Fibroblast of skin of abdomen (primary cell): ENCODE results near the gene B4GALNT3.

ENCODE experiments used
- DNase-seq: peaks from one replicate; pipeline ENCODE4 v3.0.0-alpha.2; 2013

B4GALNT3 gene

DNA sequence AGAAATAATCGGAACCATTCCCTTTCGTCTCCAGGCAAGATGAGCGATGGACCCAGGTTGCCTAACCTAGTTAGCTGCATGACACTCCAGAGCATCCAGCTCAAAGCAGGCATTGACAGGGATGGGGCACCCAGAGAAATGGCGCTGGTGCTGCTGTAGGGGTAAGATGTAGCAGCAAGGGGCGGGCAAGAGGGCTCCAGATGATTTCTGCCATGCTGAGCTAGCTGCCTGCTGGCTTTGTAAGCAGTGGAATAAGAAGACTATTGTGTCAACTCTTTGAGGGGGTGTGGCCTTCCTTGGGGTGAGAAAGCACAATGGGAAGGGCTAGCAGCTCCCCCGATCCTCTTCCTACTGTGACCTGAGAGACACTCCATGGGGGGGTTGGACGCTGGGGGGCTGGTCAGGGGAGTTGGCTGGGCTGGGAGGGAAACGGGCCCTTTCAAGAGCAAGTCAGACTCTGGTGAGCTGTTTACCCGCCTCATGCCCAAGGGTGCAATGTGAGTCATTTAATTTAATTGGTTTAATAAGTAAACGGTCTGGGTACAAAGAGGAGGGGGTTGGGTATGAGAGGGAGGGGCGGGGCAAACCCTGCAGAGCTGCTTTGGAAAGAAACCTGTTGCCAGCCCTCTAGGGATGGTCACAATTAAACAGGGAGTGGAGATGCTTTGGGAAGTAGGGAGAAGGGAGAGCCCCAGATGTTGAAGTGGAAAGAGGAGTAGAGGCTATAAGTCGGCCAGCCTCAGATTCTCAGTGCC lies 50.5 kb downstream of the B4GALNT3 start:
- no peak for DNase-seq

DNA sequence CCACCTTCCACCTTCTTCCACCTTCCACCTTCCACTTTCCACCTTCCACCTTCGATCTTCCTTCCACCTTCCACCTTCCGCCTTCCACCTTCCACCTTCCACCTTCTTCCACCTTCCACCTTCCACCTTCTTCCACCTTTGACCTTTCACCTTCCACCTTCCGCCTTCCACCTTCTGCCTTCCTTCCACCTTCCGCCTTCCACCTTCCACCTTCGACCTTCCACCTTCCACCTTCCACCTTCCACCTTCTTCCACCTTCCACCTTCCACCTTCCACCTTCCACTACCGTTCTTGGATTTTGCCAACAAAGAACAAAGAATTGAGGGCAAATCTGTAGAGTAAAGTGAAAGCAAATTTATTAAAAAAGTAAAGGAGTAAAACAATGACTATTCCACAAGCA lies 53.2 kb downstream of the B4GALNT3 start:
- no peak for DNase-seq

DNA sequence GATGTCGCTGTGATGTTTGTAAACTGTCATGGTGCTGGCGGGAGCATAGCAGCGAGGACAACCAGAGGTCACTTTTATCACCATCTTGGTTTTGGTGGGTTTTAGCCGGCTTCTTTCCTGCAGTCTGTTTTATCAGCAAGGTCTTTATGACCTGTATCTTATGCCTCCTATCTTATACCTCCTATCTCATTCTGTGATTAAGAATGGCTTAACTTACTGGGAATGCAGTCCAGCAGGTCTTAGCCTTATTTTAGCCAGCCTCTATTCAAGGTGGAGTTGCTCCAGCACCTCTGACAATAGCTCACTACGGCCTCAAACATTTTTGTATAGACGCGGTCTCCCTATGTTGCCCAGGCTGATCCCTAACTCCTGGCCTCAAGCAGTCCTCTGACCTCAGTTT lies 53.7 kb downstream of the B4GALNT3 start:
- no peak for DNase-seq

DNA sequence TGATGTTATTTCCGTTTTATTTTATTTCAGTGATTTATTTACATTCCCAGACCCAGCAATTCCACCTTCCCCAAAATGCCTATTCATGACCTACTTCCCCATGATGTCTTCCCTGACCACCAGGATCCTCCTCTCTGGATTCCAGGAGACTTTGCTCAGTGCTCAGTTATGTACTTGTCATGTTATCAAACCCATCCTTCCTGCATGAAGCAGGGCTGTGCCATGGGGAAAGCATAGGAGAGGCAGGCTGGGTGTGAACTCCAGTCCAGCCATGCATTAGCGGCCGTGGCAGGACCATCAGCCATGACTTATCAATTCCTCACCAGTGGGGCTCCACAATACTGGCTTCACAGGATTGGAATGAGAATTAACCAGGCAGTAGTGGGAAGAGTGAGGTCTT lies 57.8 kb downstream of the B4GALNT3 start:
- peak; percentile 45 for DNase-seq

DNA sequence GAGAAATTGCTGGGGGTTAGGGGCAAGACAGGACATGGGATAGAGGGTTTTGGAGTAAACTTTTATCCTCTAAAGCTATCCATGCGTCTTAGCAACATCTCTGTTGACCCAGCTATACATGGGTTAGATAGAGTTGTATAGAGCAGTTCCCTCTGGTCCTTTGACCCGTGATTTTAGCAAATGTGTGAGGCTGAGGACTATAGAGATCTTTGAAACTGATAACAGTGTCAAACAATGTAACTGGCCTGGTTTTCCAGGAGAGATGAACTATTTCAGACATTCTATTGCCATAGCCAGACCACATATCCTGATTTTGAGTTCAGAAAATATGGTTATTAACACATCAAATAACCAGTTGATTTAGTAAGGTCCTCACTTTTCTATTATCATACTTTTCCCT lies 60.4 kb downstream of the B4GALNT3 start:
- DNase-seq, result no peak

DNA sequence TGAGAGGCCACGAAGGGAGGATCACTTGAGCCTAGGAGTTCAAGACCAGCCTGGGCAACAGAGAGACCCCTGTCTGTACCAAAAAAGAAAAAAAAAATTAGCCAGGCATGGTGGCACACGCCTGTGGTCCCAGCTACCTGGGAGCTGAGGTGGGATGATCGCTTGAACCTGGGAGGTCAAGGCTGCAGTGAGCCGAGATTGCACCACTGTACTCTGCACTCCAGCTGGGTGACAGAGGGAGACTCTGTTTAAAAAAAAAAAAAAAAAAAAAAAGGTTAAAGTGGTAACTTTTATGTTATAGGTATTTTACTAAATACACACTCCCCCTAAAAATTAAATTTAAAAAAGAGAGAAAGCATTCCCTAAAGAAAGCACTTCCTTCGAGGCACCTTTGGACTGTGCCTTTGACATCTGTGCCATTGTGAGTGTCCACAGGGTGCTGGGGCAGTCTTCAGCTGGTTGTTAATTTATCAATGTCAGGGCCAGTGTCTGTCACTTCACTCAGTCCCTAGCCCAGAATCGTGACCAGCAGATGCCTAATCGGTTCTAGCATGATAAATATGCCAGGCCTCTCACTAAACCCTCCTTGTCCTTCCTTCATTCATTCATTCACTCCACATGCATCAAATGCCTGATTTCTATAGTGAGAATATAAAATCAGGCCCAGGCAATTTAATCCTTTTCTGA lies 63.1 kb downstream of the B4GALNT3 start:
- DNase-seq, result no peak

DNA sequence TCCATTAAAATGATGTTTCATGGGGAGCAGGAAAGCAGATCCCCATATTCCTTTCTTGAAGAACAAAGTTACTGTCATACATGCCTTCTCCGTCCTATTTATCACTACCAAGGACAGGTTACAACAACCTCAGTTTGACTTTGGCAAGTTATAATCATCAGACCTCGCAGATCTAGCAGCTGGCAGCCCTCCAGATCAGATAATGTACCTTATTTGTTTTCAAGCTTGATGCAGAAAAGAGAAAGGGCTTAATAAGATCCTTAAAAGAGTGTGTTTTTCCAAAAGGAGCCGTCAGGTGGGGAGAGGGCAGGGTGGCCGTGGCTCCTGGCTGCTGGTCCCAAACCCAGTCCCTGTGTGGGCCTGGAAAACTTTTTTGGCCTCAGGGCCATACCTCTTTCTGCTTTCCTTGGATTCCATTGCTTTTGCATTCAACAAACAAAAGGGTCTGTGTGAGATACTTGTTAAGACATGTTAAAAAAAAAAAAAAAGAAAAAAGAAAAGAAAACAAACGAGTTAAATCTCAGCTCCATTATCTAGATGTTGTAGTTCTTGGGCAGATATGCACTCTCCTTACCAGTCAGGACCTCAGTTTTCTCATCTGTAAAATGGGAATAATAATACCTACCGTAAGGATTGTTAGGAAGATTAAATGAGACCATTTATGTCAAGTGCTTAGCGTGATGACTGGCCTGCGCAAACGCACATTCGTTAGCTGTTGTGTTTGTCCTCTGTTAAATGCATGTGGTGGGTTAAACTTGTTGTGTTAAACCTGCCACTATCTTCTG lies 64.6 kb downstream of the B4GALNT3 start:
- DNase-seq, result no peak

DNA sequence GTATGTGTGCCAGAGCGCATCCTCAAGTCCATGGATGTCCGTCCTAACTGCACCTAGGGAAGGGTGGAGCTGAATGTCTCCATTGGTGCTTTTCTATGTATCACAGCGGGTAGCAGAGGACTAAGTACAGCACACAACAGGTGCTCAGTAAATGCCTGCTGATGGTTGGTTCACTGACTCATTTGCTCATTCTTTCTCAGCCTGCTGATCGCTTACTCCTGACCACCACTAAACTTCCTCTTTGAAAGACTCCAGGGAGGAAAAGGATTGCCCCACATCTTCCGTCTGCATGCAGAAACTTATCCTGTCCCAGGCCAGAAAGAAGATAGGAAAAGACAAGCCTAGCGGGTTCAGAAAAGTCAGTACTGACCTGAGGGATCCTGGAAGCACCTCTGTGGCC lies 66.3 kb downstream of the B4GALNT3 start:
- DNase-seq, result no peak

DNA sequence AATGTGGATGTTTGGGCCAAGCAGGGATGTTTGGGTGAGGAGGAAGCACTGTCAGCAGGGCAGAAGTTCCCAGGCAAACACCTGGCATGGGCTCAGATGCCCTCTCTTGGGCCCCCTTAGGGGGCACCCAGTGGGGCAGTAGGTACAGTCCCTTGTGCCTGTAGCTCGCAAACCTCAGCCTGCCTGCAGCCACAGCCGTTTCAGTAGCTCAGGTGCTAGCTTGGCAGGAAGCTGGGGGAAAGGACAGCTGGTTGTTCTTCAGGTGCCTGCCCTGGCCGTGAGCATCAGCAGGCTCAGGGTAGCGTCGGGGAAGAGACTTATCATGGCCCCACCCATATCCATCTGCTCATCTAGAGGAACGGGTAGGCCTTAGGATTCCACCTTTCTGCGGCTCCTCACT lies 67.5 kb downstream of the B4GALNT3 start:
- no peak for DNase-seq

DNA sequence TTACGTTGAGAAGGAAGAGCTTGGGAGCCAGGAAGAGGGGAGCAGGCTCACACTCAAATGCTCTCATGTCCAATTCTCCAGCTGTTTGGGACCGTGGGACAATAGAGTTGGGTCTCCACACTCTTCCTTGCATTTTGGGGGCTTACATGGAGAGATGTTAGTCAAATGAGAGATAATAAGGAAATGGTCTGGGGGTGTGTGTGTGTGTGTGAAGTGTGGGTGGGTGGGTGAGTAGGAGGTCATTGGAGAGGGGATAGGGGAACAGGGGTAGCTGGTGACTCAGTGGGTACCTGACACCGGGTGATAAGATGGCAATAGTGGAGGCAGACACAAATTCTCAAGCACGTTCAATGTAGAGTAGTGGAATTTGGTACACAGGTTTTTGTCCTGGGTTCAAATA lies 68.0 kb downstream of the B4GALNT3 start:
- no peak for DNase-seq

DNA sequence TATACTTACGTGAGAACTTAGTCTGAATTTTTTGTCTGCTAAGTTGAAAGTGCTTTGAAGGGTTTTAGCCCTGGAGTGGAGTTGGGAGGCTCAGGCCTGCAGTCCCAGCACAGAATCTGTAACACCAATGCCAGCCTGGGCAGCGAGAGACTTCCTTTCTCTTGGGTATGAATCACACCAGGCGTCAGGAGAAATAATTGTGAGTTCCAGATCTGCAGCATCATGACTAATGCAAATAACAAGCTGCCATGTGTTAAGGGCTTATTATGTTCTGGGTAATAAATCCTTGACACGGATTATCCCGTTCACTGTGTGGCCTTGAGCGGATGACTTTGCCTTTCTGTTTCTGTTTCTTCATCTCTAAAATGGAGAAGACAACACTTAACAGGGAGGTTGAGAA lies 70.6 kb downstream of the B4GALNT3 start:
- peak; percentile 79 for DNase-seq

DNA sequence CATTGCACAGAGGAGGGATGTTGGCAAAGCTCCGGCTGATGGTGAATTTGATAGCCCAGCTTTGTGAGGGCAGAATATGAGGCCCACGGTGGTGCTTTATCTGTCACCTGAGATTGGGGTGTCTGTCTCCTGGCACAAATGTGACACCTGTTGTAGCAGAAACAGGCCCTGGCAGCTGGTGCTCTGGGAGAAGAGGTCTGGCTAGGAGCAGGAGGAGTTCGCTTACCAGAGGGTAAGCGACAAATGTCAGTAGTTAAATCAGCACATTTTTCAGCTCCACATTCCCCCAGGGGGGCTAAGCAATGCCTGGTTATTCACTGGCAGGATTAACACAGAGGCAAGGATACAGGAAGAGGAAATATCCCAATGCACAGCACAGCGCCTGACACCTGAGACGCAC lies 71.1 kb downstream of the B4GALNT3 start:
- DNase-seq, result no peak

DNA sequence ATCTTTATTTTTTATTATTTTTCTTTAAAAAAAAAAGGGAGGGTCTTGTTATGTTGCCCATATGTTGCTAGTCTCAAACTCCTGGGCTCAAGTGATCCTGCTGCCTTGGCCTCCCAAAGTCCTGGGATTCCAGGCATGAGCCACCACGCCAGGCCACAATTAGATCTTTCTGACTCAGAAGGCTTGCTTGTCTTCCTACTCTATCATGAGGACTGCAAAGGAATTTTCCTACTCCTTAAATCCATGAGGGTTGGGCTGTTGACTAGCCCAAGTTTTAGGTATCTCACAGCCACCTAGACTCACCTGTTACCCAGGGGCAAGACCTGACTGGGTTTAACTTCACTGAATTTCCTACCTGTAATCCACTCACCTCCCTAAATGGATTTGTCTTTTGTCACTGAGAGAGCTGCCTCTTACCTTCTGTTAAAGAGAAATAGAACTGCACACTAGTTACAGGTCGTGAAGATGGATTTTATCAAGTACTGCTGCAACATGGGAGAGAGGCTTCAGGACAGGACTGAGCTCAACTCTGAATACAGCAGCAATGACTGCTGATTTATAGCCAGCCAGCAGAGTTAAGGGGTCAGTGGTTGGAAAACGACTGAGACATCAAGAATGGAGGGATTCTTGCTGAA lies 72.3 kb downstream of the B4GALNT3 start:
- peak; percentile 47 for DNase-seq

DNA sequence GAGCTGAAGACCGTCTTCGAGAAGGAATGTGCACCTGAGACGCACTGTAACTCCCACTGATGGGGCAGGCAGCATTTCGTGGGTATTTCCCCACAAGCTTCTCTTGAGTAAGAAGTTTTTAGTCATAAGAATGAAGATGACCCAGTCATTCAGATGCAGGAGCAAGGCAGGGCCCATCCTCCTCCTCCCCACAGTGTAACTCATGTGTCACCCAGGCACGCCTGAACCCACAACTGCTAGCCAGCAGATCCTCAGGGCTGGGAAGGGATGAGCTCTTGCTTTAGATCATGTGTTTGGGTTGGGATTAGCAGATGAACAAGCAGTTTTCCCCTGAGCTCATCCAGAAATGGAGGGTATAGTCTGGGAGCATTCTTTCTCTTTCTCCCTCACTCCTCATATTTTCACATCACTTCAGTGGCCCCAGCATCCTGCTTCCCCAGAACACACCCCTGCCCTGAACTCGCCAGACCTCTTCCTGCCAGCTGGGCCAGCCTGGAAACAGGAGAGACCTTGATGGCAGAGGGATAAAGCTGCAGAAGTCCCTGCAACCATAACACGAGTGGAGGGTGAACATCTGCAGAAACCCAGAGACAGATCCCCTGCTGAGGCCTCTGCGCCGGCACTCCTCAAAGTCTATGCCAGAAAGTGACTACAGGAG lies 73.3 kb downstream of the B4GALNT3 start:
- peak; percentile 93 for DNase-seq

DNA sequence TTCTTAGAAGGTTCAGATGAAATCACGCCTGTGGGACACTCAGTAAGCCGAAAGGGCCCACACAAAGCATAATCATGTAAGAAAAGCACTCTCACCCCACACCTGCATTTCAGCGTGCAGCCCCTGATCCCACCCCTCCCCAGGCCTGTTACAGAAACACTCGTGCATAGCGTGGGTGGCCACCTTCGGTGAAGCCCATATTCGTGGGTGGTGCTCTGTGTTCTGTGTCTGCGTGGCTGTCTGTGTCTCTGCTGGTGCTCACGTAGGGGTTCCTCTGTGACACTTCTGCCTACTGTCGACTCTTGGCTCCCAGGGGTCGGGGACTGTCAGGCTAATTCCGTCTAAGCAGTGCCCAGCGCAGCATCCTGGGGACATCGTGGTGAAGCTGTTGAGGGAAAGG lies 74.0 kb downstream of the B4GALNT3 start:
- DNase-seq, result no peak

DNA sequence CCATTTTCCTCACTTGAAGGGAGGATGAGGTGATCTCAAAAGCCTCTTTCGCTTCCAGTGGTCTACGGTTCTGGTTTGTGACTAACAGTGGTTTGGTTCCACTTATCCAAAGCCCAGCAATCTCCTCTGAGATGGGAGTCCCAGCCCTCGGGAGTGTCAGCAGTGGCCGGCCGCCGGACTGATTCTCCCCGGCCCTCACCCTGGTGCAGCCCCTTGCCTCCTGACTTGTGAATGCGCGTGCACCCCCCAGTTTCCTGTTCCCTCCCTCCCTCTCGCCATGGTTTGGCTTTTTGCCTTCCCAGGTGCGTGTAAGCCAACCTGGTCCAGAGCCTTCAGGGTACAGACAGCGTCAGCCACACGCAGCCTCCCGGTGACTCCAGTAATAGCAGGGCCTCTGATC lies 74.5 kb downstream of the B4GALNT3 start:
- no peak for DNase-seq

DNA sequence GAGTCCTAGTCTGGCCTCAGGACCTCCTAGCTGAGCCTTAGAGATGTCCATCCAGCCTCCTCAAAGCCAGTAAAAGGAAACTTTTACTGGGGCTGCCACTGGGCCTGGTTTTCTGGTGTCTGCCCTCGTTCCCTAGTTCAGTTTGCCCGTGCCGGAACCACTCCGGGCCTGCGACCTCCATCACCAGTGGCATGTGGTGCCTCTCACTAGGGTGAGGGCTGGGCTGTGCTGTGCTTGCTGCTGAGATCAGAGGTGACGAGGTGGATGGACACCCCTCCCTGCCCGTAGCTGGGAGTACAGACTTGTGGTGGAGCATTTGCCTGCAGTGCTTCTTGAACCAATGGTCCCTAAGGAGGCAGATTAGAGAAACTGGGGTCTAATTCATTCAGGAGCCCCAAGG lies 75.7 kb downstream of the B4GALNT3 start:
- no peak for DNase-seq

DNA sequence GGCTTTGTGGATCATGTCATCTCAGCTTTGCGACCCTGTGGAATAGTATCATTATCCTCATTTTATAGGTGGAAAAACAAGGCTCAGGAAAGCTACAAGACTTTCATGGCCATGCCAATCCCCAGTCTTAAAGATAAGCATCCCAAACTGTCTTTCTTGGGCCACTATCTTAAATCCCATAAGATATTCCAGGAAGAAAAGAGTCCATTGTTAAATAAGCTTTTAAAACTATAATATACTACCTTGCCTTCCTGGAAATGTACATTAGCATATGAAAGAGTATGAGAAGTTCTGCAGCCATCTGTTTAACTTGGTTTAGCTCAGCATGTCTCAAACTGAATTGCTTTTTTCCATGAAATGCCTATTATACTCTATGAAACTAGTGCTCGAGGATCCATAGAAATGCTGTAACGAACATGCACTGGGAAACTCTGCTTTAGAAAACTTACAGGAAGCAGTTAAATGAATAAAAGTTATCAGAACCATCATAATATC lies 77.1 kb downstream of the B4GALNT3 start:
- no peak for DNase-seq

DNA sequence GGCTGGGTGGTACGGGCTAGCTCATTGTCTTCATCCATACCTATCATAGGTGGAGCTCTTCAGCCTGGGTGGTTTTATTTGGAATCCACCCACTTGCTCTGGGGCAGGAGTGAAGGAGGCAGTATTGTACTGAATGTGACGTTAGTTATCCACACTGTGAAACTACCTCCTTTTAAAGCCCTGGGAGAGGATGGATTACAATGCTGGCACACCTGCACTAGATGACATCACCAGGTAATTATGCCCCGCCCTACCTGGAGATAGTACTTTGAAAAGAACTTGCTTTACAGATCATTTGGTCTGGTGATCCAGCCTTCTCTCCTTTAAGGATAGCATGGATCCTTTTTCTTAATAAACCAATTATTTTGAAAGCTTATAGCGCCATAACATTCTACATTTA lies 78.0 kb downstream of the B4GALNT3 start:
- DNase-seq, result no peak

DNA sequence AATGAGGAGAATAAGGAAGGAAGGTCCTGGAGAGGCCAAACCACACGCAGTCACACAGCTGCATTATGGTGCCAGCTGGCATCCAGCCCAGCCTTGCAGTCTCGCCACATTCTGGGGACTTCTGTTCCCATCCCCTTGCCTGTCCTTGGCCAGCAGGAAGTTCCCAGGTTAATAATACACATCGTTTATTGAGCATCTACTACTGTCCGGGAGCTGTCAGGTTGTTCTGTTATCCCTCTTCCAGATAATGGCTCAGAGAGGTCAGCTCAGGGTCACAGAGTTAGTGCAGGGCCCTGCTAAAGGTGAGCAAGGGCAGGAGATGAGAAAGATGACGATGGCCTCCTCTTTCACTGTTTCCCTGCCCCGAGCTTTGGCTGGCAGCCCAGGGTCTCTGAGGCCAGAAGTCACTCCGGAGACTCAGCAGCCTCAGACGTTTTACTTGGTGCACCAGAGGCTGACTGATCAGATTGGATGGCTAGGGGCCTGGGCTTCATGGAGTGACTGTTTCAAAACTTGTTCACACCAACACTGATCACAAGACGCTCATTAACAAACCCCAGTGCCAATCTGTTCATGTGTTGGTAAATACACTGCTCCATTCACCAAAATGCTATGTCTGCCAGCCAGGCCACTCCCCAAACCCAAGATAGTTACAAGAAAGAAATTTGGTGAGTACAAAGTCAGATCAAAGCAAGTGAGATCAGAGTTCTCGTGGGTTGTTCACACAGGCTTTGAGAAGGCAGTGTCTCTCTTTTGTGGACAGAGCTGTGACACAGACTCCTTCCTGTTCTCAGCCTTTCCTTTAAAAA lies 79.2 kb downstream of the B4GALNT3 start:
- DNase-seq, result peak; percentile 52

DNA sequence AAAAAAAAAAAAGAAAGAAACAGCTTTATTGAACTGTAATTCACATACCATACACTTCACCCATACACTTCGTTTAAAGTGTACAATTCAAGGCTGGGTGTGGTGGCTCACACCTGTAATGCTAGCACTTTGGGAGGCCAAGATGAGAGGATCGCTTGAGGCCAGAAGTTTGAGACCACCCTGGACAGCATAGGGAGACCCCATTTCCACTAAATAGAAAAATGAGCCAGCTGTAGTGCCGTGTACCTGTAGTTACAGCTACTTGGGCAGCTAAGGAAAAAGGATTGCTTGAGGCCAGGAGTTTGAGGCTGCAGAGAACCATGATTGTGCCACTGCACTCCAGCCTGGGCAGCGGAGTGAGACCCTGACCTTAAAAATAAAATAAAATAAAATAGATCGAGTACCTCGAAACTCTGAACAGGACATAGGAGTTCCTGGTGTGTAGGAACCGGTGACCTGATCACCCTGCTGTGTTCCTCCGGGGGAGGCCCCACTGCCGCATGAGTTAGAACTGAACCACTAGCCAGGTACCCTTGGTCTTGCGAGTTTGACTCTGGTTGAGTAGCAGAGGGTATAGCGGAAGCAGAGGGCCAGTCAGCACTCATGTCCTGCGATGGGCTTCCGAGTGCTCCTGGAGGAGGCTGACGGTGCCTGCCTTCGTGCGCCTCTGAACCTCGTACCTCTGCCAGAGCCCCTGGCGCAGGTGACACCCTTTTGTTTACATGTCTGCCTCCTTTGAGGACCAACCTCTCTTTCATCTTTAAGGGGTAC lies 80.0 kb downstream of the B4GALNT3 start:
- DNase-seq, result no peak
